OCI-M2 (cell line): ENCODE data around the gene WWOX.

Source experiments
- DNase-seq: peaks from one replicate; lab custom pipeline; 2025; ENCODE audit not compliant: unreplicated experiment; lab: John Stamatoyannopoulos, UW

Gene WWOX

GRCh38 chr16:78956859-78957258, 857.4 kb downstream of the WWOX start:
- no peak for DNase-seq

- DNase-seq = no peak
These were observed 858.1 kb downstream of the WWOX start for GRCh38 chr16:78957317-78958100.

GRCh38 chr16:78961464-78961863, 862.0 kb downstream of the WWOX start:
- no peak for DNase-seq

- DNase-seq = no peak
These were observed 863.0 kb downstream of the WWOX start for GRCh38 chr16:78962457-78962929.

- no peak for DNase-seq
These were observed 868.5 kb downstream of the WWOX start for GRCh38 chr16:78967948-78968347.

- no peak for DNase-seq
These were observed 870.3 kb downstream of the WWOX start for GRCh38 chr16:78969721-78970120.

- DNase-seq = no peak
These were observed 871.2 kb downstream of the WWOX start for GRCh38 chr16:78970650-78971049.

GRCh38 chr16:78972006-78972405, 872.6 kb downstream of the WWOX start:
- no peak for DNase-seq

- no peak for DNase-seq
These were observed 873.5 kb downstream of the WWOX start for GRCh38 chr16:78972986-78973385.

GRCh38 chr16:78976212-78976611, 876.8 kb downstream of the WWOX start:
- no peak for DNase-seq

- no peak for DNase-seq
These were observed 881.4 kb downstream of the WWOX start for GRCh38 chr16:78980825-78981224.

- no peak for DNase-seq
These were observed 882.8 kb downstream of the WWOX start for GRCh38 chr16:78982096-78982744.

GRCh38 chr16:78984324-78984723, 884.9 kb downstream of the WWOX start:
- DNase-seq = no peak

- DNase-seq = no peak
These were observed 885.5 kb downstream of the WWOX start for GRCh38 chr16:78984887-78985464.

GRCh38 chr16:78985716-78986605, 886.5 kb downstream of the WWOX start:
- DNase-seq = no peak

- no peak for DNase-seq
These were observed 888.2 kb downstream of the WWOX start for GRCh38 chr16:78987666-78988065.

- DNase-seq = no peak
These were observed 889.0 kb downstream of the WWOX start for GRCh38 chr16:78988361-78988969.

- no peak for DNase-seq
These were observed 890.9 kb downstream of the WWOX start for GRCh38 chr16:78990309-78990701.

- no peak for DNase-seq
These were observed 892.5 kb downstream of the WWOX start for GRCh38 chr16:78992001-78992400.

GRCh38 chr16:78993346-78993745, 893.9 kb downstream of the WWOX start:
- DNase-seq = no peak
